GM12892 (cell line): ENCODE results near the gene ADAMTS16.

Experiments
- POLR2A ChIP-seq: IDR thresholded peaks from 2 replicates; pipeline ENCODE4 v1.6.1; 2011; ENCODE audit warnings: low read depth, low read length, control low read depth
- TAF1 ChIP-seq: IDR thresholded peaks from 2 replicates; pipeline ENCODE4 v1.6.1; 2011; ENCODE audit warnings: low read depth, mild to moderate bottlenecking, control low read depth, low read length, borderline replicate concordance

- TF ChIP-seq POLR2A (no peak), TAF1 (no peak)
These were observed 51.8 kb downstream of the ADAMTS16 start for GRCh38 chr5:5191906-5192305.
